SH-SY5Y (cell line): ENCODE data around the gene E2F1.

Experiments used
- GATA2 ChIP-seq: IDR thresholded peaks from 2 replicates; pipeline ENCODE4 v1.6.1; 2011; ENCODE audit warnings: mild to moderate bottlenecking, low read depth, low read length
- GATA3 ChIP-seq: IDR thresholded peaks from 2 replicates; pipeline ENCODE4 v1.6.1; 2011; ENCODE audit warnings: low read depth, mild to moderate bottlenecking, low read length, moderate library complexity

DNA sequence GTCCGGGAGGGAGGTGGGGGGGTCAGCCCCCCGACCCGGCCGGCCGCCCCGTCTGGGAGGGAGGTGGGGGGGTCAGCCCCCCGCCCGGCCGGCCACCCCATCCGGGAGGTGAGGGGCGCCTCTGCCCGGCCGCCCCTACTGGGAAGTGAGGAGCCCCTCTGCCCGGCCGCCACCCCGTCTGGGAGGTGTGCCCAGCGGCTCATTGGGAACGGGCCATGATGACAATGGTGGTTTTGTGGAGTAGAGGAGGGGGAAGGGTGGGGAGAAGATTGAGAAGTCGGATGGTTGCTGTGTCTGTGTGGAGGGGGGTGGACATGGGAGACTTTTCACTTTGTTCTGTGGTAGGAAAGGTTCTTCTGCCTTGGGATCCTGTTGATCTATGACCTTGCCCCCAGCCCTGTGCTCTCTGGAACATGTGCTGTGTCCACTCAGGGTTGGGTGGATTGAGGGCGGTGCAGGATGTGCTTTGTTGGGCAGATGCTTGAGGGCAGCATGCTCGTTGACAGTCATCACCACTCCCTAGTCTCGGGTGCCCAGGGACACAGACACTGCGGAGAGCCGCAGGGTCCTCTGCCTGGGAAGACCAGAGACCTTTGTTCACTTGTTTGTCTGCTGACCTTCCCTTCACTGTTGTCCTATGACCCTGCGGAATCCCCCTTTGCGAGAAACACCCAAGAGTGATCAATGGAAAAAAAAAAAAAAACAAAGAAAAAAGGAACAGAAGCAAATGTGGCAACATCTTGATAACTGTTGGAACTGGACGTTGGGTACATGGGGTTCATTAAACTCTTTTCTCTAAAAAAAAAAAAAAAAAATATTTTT, 15.7 kb upstream of the E2F1 start:
- TF ChIP-seq GATA2 (no peak), GATA3 (no peak)
